NCI-H524 treated with DMSO at 0.1 percent for 48 hours (cell line): Measurements from ENCODE around the gene GDI2.
"Not testable (repeated sequence)": the region's sequence is repeated elsewhere in the genome, so short reads cannot be mapped to it uniquely, and the experiment has no call there.

Experiments
- DNase-seq: peaks from one replicate; lab custom pipeline; 2025; lab: John Stamatoyannopoulos, UW

The GDI2 gene

DNA sequence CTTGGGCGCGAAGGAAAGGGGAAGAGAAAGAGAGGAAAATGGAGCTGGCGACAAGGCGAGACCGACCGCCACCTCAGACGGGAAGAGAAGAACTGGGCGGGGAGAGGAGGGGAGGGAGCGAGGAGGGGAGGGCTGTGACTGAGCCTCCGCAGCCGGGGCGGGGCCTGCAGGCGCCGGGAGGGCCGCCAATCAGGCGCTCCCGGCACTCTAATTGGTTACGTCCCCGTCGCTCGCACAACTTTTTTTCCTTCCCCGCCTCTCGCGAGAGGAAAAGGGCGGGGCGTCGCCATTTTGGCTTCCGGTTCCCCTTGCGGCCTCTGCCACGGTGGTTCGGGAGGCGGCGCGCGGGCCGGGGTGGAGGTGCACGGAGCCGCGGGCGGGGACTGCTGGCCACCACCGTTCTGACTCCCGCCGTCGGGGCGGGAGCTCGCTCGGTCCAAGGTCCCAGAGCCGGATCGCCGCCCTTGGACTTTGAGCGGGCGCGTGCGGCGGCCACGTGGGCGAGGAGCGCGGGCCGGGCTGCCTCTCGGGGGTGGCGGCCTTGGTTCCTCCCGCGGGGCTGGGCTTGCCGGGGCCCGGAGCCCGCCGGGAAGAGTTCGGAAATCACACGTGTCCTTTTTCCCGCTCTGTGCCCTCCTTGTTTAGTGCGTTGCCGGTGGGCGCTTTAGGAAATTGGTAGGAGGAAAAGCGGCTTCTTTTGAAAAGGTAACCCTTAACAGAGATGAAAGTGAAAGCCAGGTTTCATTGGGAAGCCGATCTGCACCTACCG is at the start of gene GDI2:
Gene GDI2 (minus strand): TSS at position 94 of the 769 bp plus-strand sequence. CDS start 176 bp downstream, outside the sequence.
- DNase-seq, result peak; percentile 11

DNA sequence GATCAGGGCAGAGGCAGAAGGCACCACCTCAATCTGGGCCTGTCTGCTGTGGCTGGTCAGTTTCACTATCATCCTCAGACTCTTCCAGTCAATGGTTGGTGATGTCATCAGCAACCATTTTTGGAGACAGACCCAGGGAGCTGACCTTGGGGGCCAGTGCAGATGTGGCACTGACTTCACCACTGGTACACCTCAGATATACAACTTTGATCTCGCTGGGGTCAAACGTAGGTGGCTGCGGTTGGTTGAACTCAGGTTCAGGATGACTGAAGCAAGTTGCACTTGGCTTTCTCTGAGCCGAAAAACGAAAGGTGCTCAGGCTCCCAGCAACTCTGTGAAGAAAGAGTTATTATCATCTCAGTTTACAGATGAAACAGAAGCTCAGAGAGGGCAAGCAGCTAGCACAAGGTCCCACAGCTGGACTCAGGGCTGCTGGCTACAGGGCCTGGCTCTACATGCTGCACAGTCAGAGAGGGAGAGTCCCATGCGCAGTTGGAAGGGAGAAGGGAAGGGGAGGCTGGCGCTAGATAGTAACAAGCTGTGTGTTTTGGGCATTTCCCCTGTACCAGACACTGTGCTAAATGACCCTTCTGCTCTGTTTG is 49.2 kb upstream of the GDI2 start:
- no peak for DNase-seq

DNA sequence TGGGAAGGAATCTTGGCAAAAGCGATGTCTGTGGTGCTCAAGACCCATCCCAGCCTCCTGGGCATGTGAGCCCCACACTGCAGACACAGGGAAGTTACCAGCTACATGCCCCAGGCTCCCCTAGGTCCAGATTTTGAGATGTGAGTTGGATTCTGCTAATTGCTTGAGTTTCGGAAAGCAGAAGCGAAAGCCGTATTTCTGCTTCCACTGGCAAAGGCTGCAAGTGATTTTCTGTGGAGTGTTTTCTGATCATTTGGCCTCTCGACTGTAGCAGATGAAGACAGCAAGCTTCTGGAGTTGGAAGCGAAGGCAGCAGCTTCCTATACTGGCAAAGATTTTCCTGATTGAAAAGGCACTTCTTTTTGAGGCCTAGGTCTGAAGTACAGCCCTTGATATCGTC is 46.8 kb upstream of the GDI2 start:
- DNase-seq, result no peak

DNA sequence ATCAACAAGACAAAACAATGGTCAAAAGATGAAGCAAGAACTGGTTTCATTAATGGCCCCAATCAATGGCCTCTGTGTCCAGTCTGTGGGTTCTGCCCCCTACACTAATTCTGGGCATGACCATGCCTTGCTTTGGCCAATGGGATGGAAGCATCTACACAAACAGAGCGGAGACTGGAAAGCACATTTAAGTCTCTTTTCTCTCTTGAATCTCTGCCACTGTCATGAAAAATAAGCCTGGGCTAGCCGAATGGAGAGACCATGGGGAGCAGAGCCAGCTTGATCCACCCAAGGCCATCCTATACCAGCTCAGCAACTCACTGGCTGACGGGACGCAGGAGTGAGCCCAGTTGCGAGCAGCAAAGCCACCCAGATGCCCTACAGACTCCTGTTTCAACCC is 45.6 kb upstream of the GDI2 start:
- no peak for DNase-seq

DNA sequence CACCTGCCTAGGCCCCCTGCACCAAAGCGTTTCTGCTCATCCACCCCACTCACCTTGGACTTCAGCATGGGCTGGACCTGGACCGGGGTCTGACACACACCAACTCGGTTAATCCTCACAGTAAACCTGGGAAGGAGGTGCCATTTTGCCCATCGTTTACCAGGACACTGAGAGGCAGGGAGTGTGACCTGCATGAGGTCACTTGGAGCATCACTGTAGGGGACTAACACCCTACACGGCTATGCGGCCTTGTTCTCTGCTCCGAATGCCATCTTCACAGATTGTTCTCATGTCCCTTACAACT is 43.4 kb upstream of the GDI2 start:
- no peak for DNase-seq

DNA sequence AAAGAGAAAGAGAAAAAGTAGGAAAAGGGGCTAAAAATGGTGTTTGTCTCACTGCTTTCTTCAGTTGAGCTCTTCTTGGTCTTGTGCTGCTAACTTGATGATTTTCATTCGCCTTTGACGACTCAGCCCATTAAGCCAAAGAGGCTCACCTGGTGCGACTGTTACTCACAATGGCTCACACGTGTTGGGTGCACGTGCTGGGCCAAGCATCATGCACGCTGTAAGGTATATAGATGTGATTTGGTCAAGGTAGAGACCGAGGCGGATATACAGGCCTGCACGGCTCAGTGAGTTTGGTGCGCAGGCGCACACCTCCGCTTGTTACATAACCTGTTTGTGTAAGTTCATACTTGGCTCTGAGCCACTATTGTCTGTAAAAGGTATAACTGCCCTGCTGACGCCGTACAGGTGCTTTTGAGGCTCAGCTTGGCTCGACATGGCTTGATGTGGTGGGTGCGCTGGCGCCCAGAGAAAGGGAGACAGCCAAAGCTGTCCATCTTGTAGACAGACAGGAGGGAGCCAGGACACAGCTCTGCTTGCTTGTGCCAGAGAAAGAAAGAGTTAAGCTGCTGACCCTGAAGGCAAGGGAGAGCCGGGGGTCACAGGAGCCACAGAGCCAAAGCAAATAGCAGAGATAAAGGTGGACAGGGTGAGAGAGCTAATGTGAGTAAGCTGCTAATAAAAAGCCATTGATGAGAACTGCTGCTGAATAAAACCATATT is 42.9 kb upstream of the GDI2 start:
- DNase-seq, result no peak

DNA sequence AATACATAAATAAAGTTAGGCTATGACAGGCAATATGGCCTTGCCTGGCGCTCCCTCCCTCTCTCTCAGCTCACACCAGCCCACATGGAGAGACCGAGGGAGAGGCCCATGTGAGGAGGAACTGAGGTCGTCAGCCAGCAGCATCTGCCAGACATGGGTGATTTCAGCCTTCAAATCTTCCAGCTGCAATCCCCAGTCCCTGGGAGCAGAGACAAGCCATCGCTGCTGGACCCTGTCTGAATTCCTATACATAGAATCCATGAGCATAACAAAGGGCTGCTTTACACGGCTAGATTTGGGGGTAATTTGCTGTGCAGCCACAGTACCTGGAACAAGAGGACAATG is 40.9 kb upstream of the GDI2 start:
- DNase-seq, result no peak

DNA sequence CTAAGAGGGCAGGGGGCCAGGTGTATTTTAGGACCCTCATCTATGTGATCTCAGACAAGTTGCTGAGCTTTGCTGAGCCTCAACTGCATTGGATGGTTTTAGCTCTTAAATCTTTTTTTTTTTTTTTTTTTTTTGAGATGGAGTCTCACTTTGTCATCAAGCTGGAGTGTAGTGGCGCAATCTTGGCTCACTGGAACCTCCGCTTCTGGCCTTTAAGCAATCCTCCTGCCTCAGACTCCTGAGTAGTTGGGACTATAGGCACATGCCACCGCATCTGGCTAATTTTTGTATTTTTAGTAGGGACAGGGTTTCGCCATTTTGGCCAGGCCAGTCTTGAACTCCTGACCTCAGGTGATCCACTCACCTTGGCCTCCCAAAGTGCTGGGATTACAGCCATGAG is 33.4 kb upstream of the GDI2 start:
- not testable (repeated sequence) for DNase-seq

DNA sequence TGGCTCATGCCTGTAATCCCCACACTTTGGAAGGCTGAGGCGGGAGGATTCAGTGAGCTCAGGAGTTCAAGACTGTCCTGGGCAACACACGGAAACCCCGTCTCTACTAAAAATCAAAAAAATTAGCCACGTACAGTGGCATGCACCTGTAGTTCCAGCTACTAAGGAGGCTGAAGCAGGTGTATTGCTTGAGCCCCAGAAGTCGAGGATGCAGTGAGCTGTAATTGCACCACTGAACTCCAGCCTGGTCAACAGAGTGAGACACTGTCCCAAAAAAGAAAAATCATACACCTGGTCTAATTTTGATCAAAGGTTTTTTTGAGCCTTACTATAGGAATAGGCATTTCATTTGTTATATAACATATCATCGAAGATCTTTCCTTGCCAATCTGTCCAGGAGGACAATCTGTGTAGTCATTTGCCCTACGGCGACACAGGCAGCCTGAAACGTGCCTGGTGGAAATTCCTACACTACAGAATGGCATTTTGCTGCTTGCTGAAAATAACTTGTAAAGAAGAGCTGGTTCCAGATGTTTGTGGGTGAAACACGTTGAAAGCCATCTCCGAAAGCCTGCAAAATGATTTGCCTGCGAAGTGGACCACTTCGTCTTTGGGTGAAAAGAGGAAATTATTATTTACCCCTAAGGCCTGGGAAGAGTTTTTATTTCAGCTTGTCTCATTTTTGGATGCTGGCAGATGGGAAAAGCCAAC is 31.3 kb upstream of the GDI2 start:
- no peak for DNase-seq

DNA sequence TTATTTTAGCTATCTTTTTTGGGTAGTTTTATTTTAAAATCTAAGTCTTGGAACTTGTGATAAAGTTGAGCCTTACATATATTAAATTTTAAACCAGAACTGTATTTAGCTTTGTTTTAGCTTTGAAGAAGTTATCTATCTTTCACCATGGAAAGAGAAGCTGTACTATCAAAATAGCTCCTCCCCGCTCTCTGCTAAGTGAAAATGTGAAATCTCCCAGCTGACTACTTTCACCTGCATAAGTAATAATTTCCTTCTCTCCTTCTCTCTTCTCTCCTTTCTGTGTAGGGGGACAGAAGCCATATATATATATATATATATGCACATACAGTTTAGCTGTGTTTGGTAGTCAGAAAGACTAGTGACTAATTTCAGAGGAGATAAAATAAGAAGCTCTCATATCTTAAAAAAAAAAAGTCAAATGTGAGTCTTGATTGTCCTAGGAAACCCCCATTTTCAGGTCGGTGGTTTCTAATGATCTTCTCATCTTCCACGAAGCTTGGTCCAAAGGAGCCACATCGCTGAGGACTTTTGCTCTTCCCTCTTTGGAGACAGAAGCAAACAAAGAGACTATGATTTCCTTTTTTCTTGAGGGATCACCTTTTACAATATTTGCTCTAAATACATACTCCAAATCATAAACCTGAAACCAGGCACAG is 30.6 kb upstream of the GDI2 start:
- no peak for DNase-seq

DNA sequence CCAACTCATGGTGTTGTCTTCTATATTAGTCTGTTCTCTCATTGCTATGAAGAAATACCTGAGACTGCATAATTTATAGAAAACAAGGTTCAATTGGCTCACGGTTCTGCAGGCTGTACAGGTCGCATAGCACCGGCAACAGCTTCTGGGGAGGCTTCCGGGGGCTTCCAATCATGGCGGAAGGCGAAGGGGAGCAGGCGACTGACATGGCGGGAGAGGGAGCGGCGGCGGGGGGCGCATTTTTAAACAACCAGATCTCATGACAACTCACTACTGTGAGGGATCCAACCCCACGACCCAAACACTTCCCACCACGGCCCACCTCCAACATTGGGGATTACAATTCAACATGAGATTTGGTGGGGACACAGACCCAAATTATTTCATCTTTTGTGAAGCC is 28.7 kb upstream of the GDI2 start:
- no peak for DNase-seq

DNA sequence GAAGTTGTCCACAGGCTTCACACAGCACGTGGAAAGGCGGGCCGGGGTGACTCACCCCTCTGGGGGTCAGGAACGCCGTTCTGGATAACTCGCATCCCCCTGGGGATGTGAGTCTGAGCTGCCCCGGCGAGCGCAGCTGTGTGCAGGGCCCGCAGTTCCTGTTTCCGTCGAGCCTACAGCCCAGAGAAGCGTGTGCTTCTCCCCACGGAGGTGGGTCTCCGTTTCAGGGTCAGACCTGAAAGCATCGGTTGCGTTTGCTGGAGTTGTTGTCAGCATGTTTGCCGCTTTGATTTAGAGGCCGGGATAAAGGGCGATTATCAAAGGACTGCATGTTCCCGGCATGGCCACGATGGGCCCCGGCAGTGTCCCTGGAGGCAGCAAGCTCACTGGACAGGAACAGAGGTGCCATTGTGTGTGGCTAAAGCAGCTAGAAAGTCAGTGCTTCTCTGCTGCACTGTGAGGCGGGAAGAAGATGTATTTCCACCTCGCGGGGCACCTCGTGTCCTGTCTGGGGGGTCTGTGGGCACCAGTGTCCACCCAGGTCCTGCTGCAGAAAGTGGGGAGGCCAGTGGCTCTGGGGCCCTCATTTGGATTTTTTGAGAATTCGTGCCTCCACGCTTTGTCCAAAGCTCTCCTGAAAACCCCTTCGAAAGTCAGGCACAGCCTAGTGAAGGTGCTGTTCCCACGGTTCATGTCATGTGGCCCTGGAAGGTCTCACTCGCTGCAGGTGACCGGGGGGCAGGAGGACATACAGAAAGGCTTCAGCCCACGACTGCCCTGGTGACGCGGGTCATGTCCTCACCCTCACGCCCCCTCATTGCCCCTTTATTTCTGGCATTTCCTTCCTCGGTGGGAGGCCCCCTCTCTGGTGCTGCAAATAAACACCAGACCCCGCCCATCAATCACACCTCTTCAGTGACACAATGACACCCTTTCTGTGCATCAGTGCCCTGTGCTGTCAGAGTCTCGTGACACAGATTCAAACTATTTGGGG is 27.4 kb upstream of the GDI2 start:
- no peak for DNase-seq

DNA sequence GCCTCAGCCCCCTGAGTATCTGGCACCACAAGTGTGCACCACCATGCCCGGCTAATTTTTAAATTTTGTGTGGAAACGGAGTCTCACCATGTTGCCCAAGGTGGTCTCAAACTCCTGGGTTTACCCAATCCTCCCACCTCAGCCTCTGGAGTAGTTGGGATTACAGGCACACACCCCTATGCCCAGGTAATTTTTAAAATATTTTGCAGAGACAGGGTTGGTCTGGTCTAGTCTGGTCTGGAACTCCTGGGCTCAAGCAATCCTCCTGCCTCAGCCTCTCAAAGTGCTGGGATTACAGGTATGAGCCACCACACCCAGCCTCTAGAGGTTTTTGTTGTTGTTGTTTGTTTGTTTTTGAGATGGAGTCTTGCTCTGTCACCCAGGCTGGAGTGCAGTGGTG is 22.9 kb upstream of the GDI2 start:
- not testable (repeated sequence) for DNase-seq

DNA sequence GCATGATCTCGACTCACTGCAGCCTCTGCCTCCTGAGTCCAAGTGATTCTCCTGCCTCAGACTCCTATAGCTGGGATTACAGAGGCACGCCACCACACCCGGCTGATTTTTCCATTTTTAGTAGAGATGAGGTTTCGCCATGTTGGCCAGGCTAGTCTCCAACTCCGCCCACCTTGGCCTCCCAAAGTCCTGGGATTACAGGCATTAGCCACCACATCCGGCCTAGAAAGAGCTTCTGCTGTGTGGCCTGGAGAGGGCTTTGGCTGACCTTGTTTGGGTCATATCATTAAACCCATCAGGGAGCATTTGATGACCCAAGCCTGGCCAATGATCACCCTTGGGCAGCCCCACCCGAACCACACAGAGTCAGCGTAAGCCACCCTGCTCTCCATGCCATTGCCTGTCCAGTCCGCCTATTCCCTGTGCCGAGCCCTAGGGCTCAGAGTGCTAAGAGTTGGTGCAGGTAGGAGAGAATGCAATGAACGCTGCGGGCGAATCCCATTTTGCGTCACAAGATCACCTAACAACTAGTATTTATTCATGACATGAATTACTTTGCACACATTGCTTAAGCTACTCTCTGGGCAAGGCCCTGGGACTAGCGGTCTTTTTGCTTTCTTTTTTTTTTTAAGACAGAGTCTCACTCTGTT is 22.3 kb upstream of the GDI2 start:
- DNase-seq, result no peak

DNA sequence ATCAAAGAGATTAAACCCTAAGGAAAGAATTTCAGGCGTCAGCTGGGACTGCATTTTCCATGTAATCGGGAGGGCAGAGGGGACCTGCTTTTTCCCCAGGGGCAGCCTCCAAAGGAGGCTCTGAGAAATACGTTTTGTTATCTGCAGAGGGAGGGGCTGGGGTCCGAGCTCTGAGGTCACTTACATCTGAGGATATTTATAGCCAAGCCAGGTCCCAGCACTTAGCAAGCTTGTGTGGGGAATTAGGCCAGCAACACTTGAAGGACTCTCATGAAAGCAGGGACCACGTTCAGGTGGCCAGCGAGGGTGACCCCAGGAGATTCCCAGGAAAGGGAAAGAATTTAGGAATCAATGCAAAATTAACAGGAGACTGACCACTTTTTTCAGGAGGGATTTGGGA is 20.6 kb upstream of the GDI2 start:
- no peak for DNase-seq

DNA sequence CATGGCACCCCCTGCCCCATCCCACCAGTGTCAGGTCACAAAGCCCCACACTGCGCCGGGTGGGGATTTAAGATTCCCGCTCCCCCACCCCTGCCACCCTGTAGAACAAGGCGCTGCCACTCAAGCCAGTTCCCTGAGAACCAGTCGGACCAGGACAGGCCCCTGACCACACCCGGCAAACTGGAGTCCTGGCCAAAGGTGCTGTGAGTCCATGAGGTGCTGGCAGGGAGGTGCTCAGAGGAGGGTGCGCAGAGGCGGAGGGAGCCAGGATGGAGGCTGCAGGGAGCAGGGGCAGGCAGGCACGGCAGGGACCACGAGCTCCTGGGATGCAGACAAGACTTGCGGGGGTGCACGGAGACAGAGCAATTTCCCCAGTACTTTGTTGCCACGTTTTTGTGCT is 19.7 kb upstream of the GDI2 start:
- DNase-seq, result no peak

DNA sequence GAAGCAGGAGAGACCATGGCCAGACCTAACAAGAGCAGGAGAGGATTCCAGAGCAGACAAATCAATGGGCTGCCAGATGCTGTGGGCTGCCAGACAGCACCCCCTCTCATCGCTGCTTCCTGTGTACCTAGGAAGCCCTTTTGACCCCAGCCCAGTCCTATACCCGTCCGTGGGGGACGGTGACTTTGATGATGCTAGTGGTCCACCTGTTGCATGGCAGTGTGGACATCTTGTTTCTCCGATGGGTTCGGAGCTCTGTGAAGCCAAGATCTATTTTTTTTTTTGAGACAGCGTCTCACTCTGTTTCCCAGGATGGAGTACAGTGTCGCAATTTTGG is 18.2 kb upstream of the GDI2 start:
- no peak for DNase-seq

DNA sequence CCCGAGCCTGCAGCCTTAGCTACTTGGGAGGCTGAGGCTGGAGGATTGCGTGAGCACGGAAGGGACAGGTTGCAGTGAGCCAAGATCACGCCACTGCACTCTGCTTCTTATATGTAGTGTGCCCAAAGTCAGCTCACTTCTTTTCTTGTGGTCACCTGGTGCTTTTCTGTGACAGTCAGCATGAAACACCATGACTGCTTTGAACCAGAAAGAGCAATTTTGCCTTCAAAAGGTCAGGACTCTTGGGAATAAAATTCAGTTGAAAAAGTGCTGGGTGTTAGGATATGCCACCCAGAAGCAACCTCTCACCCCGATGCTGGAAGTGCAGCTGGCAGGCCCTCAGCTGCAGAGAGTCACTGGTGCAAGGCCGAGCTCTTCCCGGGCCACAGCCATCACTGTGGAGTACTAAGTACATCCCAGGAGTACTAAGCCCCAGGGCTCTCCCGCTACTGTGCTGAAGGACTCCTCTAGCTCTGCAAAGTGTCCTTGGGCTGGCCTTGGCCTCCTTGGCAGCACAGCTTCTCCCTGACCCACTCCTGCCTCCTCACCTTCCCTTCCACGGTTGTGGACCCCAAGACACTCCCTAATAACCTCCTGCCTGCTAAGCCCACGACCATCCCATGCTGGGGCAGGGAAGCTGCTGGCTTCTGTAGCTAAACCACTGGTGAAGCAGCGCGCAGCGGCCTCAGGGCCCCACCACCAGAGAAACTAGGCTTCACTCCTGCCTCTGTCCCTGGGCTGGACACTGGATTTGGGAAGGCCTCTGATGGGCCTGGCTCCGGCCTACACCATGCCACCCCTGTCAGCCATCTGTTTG is 17.6 kb upstream of the GDI2 start:
- no peak for DNase-seq

DNA sequence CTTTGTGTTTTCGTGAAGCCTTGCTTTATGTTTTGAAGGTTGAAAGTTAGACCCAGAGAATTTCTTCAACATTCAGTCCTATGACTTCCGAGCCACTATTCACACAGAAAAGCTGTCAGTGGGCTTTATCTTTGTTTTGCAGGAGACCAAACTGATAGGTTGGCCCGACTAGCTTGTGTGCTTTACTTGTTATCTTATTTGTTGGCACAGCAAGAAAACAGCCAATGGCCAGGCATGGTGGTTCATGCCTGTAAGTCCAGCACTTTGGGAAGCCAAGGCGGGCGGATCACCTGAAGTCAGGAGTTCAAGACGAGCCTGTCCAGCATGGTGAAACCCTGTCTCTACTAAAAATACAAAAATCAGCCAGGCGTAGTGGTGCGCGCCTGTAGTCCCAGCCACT is 16.0 kb upstream of the GDI2 start:
- DNase-seq, result no peak

DNA sequence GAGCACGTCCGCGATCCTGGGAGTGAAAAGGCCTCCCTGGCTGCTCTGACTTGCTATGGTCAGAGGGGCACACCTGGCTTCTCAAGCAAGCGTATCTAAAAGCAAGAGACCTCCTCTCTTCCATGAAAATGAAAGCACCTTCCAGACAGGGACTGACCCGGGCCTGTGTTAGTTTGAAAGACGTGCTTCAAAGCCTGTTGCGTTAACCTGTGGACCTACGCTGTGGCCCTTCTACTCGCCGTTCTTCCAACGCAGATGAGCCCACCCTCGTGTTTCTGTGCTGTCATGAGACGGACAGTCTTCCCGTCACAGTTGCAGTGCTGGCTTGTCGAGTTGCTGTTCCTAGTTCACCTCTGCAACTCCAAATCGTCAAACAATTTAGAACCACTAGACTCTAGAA is 15.5 kb upstream of the GDI2 start:
- no peak for DNase-seq
